RWPE1 (cell line): ENCODE results near the gene GATAD1.
"Not testable (repeated sequence)": the region's sequence is repeated elsewhere in the genome, so short reads cannot be mapped to it uniquely, and the experiment has no call there.

Experiments
- CTCF ChIA-PET: fragments of 350-600 bp; sonication (Branson Sonifier 250); formaldehyde crosslinking; extraction: SDS; loops from one replicate; lab custom pipeline; 2021; lab: Yijun Ruan, JAX
- POLR2A ChIA-PET: fragments of 400-600 bp; formaldehyde crosslinking; extraction: SDS; loops from one replicate; lab custom pipeline; 2020; ENCODE audit warnings: antibody characterized with exemption; ENCODE audit not compliant: low non-redundant PET; lab: Yijun Ruan, JAX
- DNase-seq: peaks from one replicate; pipeline ENCODE4 v3.0.0; 2012; ENCODE audit warnings: low spot score
- H3K27ac ChIP-seq: fragments of 450-650 bp; 2 replicates; pipeline ENCODE4 v1.5.1; 2017
- CTCF ChIP-seq: fragments of 450-650 bp; conservative IDR thresholded peaks from 2 replicates; pipeline ENCODE4 v1.5.1; 2017; ENCODE audit warnings: low read depth, mild to moderate bottlenecking

GATAD1 gene

DNA sequence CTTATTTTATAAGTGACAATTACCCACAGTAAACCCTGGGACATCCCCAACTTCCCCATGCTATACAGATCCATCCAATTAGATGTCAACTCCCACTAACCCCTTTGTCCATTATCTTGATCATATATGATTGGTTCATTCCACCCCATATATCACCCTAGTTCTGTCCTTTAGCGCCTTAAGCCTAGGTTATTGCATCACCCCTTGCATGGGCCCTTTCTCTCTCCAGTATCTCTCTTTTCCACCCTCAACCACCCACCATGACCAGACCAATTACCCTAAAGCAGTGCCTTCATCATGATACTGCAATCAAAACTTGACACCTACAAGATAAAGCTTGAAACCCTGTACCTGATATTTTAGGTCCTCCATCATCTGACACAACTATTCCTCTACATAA lies 37.9 kb upstream of the GATAD1 start:
- CTCF ChIA-PET = no interaction called here
- no peak overlapping the region for H3K27ac ChIP-seq
- TF ChIP-seq CTCF = no peak
- no peak for DNase-seq
- POLR2A ChIA-PET = no interaction called here

GRCh38 chr7:92410162-92410561 lies 37.1 kb upstream of the GATAD1 start:
- DNase-seq, POLR2A ChIA-PET, CTCF ChIA-PET, H3K27ac ChIP-seq: not testable (repeated sequence)

GRCh38 chr7:92412745-92413144 lies 34.5 kb upstream of the GATAD1 start:
- CTCF ChIA-PET = interaction anchor here (0.6 to 0.8 kb wide), 5 partner anchors 10 to 593 kb away, joined by 3 to 4 read pairs (median 3); no protein-coding TSS in a partner anchor

DNA sequence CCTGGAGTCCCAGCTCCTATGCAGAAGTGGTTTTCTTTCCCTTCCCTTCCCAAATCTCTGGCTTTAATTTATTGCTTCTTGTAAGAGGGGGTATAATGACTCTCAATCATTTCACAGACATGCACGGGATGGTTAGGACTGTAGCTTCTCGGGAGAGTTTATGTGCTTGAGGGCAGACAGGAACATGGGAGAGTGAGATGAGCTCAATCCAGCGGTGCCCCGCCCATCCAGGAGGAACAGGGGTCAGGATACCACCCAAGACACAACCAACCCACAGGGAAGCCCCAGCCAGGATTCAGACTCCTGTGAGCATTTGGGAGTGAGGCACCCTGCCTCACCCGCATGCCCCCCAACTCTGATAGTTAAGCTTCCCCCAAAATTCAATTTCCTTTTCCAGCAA lies 33.7 kb upstream of the GATAD1 start:
- POLR2A ChIA-PET = no interaction called here
- no peak for TF ChIP-seq CTCF

More at GRCh38 chr7:92412745-92413144, 34.5 kb upstream of the GATAD1 start:
- no peak overlapping the region for H3K27ac ChIP-seq
- no peak for DNase-seq
- POLR2A ChIA-PET = no interaction called here
- no peak for TF ChIP-seq CTCF

GRCh38 chr7:92415225-92415624 lies 32.1 kb upstream of the GATAD1 start:
- no peak for DNase-seq
- CTCF ChIA-PET = interaction anchor here (0.6 kb wide), 1 partner anchor 783 kb away, joined by 5 read pairs; no protein-coding TSS in a partner anchor
- TF ChIP-seq CTCF = no peak
- no peak overlapping the region for H3K27ac ChIP-seq
- POLR2A ChIA-PET = no interaction called here

More for the DNA sequence above, 33.7 kb upstream of the GATAD1 start:
- no peak overlapping the region for H3K27ac ChIP-seq
- CTCF ChIA-PET = interaction anchor here (0.6 to 0.7 kb wide), 3 partner anchors 12 to 592 kb away, joined by 3 read pairs; no protein-coding TSS in a partner anchor
- no peak for DNase-seq

- CTCF ChIA-PET = no interaction called here
- H3K27ac ChIP-seq = no peak overlapping the region
- POLR2A ChIA-PET = no interaction called here
- DNase-seq = no peak
- no peak for TF ChIP-seq CTCF
These were observed 29.4 kb upstream of the GATAD1 start for GRCh38 chr7:92417913-92418312.

DNA sequence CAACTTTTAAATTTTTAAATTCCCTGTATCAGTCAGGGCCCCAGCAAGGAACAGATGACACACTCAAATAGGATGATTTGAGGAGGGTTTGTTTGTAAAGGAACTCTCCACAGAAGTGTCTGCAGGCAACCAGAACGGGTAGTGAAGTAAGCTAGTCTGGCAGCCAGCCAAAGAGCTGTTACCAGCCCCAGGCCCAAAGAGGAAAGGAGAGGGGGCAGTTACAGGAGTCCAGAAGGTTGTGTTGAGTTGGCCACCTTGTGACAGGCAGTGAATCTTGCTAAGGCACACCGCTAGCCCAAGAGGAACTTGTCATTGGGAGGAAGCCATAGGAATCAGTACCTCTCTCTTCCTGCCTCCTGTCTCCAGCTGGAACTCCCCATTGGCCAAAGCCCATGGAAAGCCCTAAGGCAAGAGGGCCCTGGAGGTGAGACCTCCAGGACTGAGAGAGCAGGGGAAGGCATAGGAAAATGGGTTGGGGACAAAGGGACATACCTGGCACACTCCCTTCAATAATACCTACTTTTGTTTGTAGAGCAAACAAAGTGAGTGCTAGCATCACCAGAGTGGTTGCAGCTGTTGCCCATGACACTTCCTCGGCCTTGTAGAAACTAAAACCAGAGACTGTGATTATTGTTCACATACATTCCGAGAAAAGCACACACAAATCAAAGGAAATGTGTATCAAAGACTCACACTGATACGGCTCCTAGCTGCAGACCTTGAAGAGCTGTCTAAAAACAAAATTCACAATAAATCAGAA lies 25.4 kb upstream of the GATAD1 start:
- ChIA-PET CTCF (no interaction called here), POLR2A (no interaction called here)
- H3K27ac ChIP-seq = no peak overlapping the region
- DNase-seq = no peak
- TF ChIP-seq CTCF = no peak
